Measurements from ENCODE around the gene ABI1.

Gene ABI1

GRCh38 chr10:26805567-26806245 lies 55.1 kb downstream of the ABI1 start:
- Histone ChIP-seq H3K27me3 (no peaks in the 10 kb centered on the region), H4K20me1 (peaks cover 4 to 100% (median 49%) of the 10 kb centered on the region in 11 experiments; a peak in 20 of 22 replicates), H3K4me3 (no peak overlapping the region; a peak in 1 of 20 replicates), H3K27ac (peak overlapping the region in 8 of 11 experiments; percentile 2 to 43 (median 12); a peak in 10 of 22 replicates), H3K36me3 (peaks cover 7 to 62% (median 29%) of the 10 kb centered on the region in 11 experiments; a peak in 19 of 22 replicates), H3K9ac (peak overlapping the region in 7 of 11 experiments; percentile 8 to 45 (median 30); a peak in 11 of 22 replicates), H3K9me3 (replicated peaks in 1 of 11) (peaks cover 0 to 14% (median 0%) of the 10 kb centered on the region in 11 experiments; a peak in 10 of 22 replicates), H3K4me2 (peak overlapping the region; percentile 39 to 73 (median 58)), H3K4me1 (peaks cover 40 to 84% (median 75%) of the 10 kb centered on the region in 10 experiments)
- TF ChIP-seq Cebpa-rat (IDR thresholded peaks at IDR 0.05): no peak

GRCh38 chr10:26804418-26805393 lies 56.1 kb downstream of the ABI1 start:
- H3K27me3 ChIP-seq: no peaks in the 10 kb centered on the region
- peak overlapping the region in 9 of 11 experiments; percentile 2 to 43 (median 13); a peak in 10 of 22 replicates for H3K27ac ChIP-seq
- H3K4me3 ChIP-seq: no peak overlapping the region
- peak overlapping the region; percentile 39 to 73 (median 58) for H3K4me2 ChIP-seq
- peaks cover 4 to 100% (median 44%) of the 10 kb centered on the region in 11 experiments; a peak in 19 of 22 replicates for H4K20me1 ChIP-seq
- peaks cover 0 to 15% (median 0%) of the 10 kb centered on the region in 11 experiments; a peak in 10 of 22 replicates for H3K9me3 ChIP-seq (replicated peaks in 1 of 11)
- H3K9ac ChIP-seq: peak overlapping the region in 7 of 11 experiments; percentile 8 to 45 (median 30); a peak in 10 of 22 replicates
- peaks cover 7 to 61% (median 23%) of the 10 kb centered on the region in 11 experiments; a peak in 19 of 22 replicates for H3K36me3 ChIP-seq
- no peak for TF ChIP-seq Cebpa-rat (IDR thresholded peaks at IDR 0.05)
- peaks cover 50 to 88% (median 83%) of the 10 kb centered on the region in 10 experiments for H3K4me1 ChIP-seq

DNA sequence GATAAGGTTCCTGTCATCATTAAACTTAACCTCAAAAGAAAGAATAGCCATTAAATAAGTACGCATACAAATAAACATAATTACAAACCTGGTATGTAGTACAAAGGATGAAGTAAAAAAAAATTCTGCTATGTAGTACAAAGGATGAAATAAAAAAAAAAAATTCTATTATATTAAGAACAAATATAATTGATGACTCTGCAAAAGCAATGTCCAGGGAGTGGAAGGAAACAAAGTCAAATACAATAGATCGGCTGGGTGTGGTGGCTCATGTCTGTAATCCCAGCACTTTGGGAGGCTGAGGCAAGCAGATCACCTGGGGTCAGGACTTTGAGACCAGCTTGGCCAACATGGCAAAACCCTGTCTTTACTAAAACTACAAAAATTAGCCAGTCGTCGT lies 56.9 kb downstream of the ABI1 start:
- no peaks in the 10 kb centered on the region for H3K27me3 ChIP-seq
- H3K9me3 ChIP-seq (replicated peaks in 1 of 11): peaks cover 0 to 23% (median 2%) of the 10 kb centered on the region in 11 experiments; a peak in 13 of 22 replicates
- peaks cover 53 to 97% (median 90%) of the 10 kb centered on the region in 10 experiments for H3K4me1 ChIP-seq
- H3K27ac ChIP-seq: no peak overlapping the region
- no peak overlapping the region for H3K9ac ChIP-seq
- no peak for TF ChIP-seq Cebpa-rat (IDR thresholded peaks at IDR 0.05)
- peak overlapping the region in 10 of 11 experiments; percentile 18 to 73 (median 59); a peak in 16 of 22 replicates for H3K4me2 ChIP-seq
- peaks cover 7 to 53% (median 18%) of the 10 kb centered on the region in 11 experiments; a peak in 19 of 22 replicates for H3K36me3 ChIP-seq
- no peak overlapping the region for H3K4me3 ChIP-seq
- H4K20me1 ChIP-seq: peaks cover 4 to 100% (median 42%) of the 10 kb centered on the region in 11 experiments; a peak in 19 of 22 replicates

GRCh38 chr10:26802527-26802926 lies 58.2 kb downstream of the ABI1 start:
- peaks cover 10 to 36% (median 15%) of the 10 kb centered on the region in 11 experiments; a peak in 18 of 22 replicates for H3K9me3 ChIP-seq (replicated peaks in 1 of 11)
- peak overlapping the region; percentile 5 to 83 (median 62); a peak in 19 of 22 replicates for H3K4me2 ChIP-seq
- peaks cover 5 to 52% (median 19%) of the 10 kb centered on the region in 11 experiments; a peak in 19 of 22 replicates for H3K36me3 ChIP-seq
- H3K9ac ChIP-seq: no peak overlapping the region
- peak overlapping the region in 2 of 11 experiments; percentile 3 to 26; a peak in 1 of 22 replicates for H3K27ac ChIP-seq
- no peak overlapping the region for H3K4me3 ChIP-seq
- peaks cover 4 to 100% (median 38%) of the 10 kb centered on the region in 11 experiments; a peak in 19 of 22 replicates for H4K20me1 ChIP-seq
- no peaks in the 10 kb centered on the region for H3K27me3 ChIP-seq
- TF ChIP-seq Cebpa-rat (IDR thresholded peaks at IDR 0.05): no peak
- peaks cover 53 to 100% (median 93%) of the 10 kb centered on the region in 10 experiments for H3K4me1 ChIP-seq

DNA sequence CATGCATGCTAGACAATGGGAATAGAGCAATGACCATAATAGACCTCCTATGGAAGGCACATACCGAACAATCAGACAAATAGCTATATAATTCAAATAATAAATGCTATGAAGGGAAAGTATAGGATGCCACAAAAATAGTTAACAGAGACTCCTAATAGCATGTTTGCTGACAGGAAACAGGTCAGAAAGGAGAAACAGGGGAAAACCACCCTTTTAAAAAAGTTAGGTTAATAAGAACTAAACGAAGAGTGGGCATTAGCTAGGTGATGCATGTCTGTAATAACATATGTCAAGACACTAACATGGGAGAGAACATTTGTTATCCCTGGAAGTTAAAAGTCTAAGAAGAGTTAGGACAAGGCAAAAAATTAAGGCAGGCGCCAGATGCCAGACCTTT lies 58.9 kb downstream of the ABI1 start:
- Histone ChIP-seq H3K4me3 (no peak overlapping the region), H3K36me3 (peaks cover 5 to 52% (median 19%) of the 10 kb centered on the region in 11 experiments; a peak in 21 of 22 replicates), H3K4me1 (peaks cover 52 to 96% (median 89%) of the 10 kb centered on the region in 10 experiments), H4K20me1 (peaks cover 4 to 100% (median 37%) of the 10 kb centered on the region in 11 experiments; a peak in 19 of 22 replicates), H3K9ac (no peak overlapping the region), H3K27me3 (no peaks in the 10 kb centered on the region), H3K4me2 (peak overlapping the region in 10 of 11 experiments; percentile 1 to 83 (median 64); a peak in 15 of 22 replicates), H3K27ac (peak overlapping the region in 2 of 11 experiments; percentile 3 to 38; a peak in 3 of 22 replicates), H3K9me3 (replicated peaks in 1 of 11) (peaks cover 14 to 43% (median 19%) of the 10 kb centered on the region in 11 experiments; a peak in 20 of 22 replicates)
- TF ChIP-seq Cebpa-rat (IDR thresholded peaks at IDR 0.05): no peak

DNA sequence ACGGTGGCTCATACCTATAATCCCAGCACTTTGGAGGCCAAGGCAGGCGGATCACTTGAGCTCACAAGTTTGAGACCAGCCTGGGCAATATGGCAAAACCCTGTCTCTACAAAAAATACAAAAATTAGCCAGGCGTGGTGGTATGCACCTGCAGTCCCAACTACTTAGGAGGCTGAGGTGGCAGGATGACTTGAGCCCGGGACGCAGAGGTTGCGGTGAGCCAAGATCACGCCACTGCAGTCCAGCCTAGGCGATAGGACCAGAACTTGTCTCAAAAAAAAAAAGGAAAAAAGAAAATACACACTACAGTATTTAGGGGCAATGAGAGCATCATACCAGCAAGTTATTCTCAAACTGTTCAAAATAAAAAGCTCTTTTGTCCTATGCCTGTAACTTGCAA lies 59.5 kb downstream of the ABI1 start:
- Histone ChIP-seq H3K4me1 (peaks cover 47 to 91% (median 84%) of the 10 kb centered on the region in 10 experiments), H3K36me3 (peaks cover 11 to 55% (median 24%) of the 10 kb centered on the region in 11 experiments; a peak in 21 of 22 replicates), H3K9me3 (replicated peaks in 1 of 11) (peaks cover 20 to 49% (median 25%) of the 10 kb centered on the region in 11 experiments; a peak in 20 of 22 replicates), H3K27ac (peak overlapping the region in 4 of 11 experiments; percentile 57 to 79 (median 66); a peak in 4 of 22 replicates), H3K4me3 (no peak overlapping the region), H3K4me2 (peak overlapping the region in 9 of 11 experiments; percentile 58 to 83 (median 65); a peak in 13 of 22 replicates), H3K27me3 (no peaks in the 10 kb centered on the region), H4K20me1 (peaks cover 4 to 100% (median 32%) of the 10 kb centered on the region in 11 experiments; a peak in 19 of 22 replicates), H3K9ac (no peak overlapping the region)
- no peak for TF ChIP-seq Cebpa-rat (IDR thresholded peaks at IDR 0.05)

DNA sequence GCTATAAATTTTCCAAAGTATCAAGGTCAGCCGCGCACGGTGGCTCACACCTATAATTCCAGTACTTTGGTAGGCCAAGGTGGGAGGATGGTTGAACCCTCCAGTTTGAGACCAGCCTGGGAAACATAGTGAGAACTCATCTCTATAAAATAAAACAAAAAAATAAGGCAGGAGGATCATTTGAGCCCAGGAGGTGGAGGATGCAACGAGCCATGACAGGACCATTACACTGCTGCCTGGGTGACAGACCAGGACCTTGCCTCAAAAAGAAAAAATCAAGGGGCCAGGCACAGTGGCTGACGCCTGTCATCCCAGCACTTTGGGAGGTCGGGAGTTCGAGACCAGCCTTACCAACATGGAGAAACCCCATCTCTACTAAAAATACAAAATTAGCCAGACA lies 60.3 kb downstream of the ABI1 start:
- Histone ChIP-seq H3K4me1 (peaks cover 39 to 83% (median 76%) of the 10 kb centered on the region in 10 experiments), H3K4me3 (peak overlapping the region in 1 of 10 experiments; percentile 45; a peak in 1 of 20 replicates), H3K4me2 (peak overlapping the region; percentile 42 to 83 (median 64); a peak in 20 of 22 replicates), H3K9me3 (replicated peaks in 1 of 11) (peaks cover 28 to 57% (median 33%) of the 10 kb centered on the region in 11 experiments; a peak in 21 of 22 replicates), H3K27ac (peak overlapping the region in 8 of 11 experiments; percentile 23 to 79 (median 58); a peak in 15 of 22 replicates), H4K20me1 (peaks cover 3 to 100% (median 24%) of the 10 kb centered on the region in 11 experiments; a peak in 16 of 22 replicates), H3K36me3 (peaks cover 18 to 56% (median 31%) of the 10 kb centered on the region in 11 experiments; a peak in 21 of 22 replicates), H3K9ac (peak overlapping the region in 4 of 11 experiments; percentile 9 to 61 (median 48); a peak in 6 of 22 replicates), H3K27me3 (no peaks in the 10 kb centered on the region)
- TF ChIP-seq Cebpa-rat (IDR thresholded peaks at IDR 0.05): no peak

Data from BLaER1 treated with 17β-estradiol and CSF1 and Interleukin-3, amounts not matched to agents 10 nM and 100 nM (cell line).